Common myeloid progenitor, CD34-positive (primary cell): ENCODE results near the gene ZNF185. TPM values are rescaled to one million over a fixed set of nuclear protein-coding genes. Genes with fewer than 3 reads are reported as not detected.
A peak's percentile ranks its signal among the peaks of the same experiment; 100 is the strongest.

Experiments used
- CTCF ChIA-PET: fragments of 350-600 bp; sonication (Branson Sonifier 250); formaldehyde crosslinking; loops from one replicate; lab custom pipeline; 2021; ENCODE audit warnings: antibody characterized with exemption; lab: Charles Lee
- POLR2A ChIA-PET: fragments of 350-600 bp; sonication (Branson Sonifier 250); formaldehyde crosslinking; loops from one replicate; lab custom pipeline; 2021; ENCODE audit warnings: antibody characterized with exemption; lab: Charles Lee
- DNase-seq, 3 donors: peaks; one replicate each; pipeline versions ENCODE4 v3.0.0 to v3.0.0-alpha.2; 2013
- H3K27ac ChIP-seq, 2 experiments: 1 replicate in 1 of 2; 2 replicates in 1 of 2; pipeline ENCODE4 v1.7.0; 2013; ENCODE audit warnings: inconsistent platforms in 2 of 2, low read length in 2 of 2, mild to moderate bottlenecking in 2 of 2, low read depth in 1 of 2, moderate library complexity in 1 of 2; ENCODE audit not compliant: severe bottlenecking in 2 of 2, insufficient read depth in 1 of 2, poor library complexity in 1 of 2
- H3K27me3 ChIP-seq, 5 experiments: replicated peaks in 2 of 5; 1 replicate in 3 of 5; 2 replicates in 2 of 5; pipeline versions ENCODE4 v1.6.1 to v1.7.0; 2013; ENCODE audit warnings: low read length in 4 of 5, mild to moderate bottlenecking in 2 of 5, moderate library complexity in 2 of 5, inconsistent platforms in 1 of 5; ENCODE audit not compliant: insufficient read depth in 5 of 5, control insufficient read depth in 4 of 5
- H3K36me3 ChIP-seq, 4 experiments: 1 replicate in 2 of 4; 2 replicates in 2 of 4; pipeline versions ENCODE4 v1.6.1 to v1.7.0; 2013; ENCODE audit warnings: low read length in 3 of 4, control low read depth in 1 of 4, mild to moderate bottlenecking in 1 of 4; ENCODE audit not compliant: control insufficient read depth in 4 of 4, insufficient read depth in 4 of 4
- H3K4me1 ChIP-seq, 4 experiments: 1 replicate in 3 of 4; 2 replicates in 1 of 4; pipeline versions ENCODE4 v1.6.1 to v1.7.1; 2013; ENCODE audit warnings: low read length in 3 of 4, mild to moderate bottlenecking in 3 of 4, control low read depth in 1 of 4, inconsistent platforms in 1 of 4, moderate library complexity in 1 of 4; ENCODE audit not compliant: control insufficient read depth in 4 of 4, insufficient read depth in 4 of 4; ENCODE audit errors: control extremely low read depth in 1 of 4
- H3K4me3 ChIP-seq, 7 experiments: 1 replicate in 4 of 7; 2 replicates in 3 of 7; pipeline versions ENCODE4 v1.5.1 to v1.7.0; 2013; ENCODE audit warnings: mild to moderate bottlenecking in 7 of 7, low read length in 6 of 7, moderate library complexity in 6 of 7, inconsistent platforms in 2 of 7, low read depth in 2 of 7, control low read depth in 1 of 7; ENCODE audit not compliant: insufficient read depth in 4 of 7, control insufficient read depth in 1 of 7; ENCODE audit errors: extremely low read depth in 1 of 7
- H3K9me3 ChIP-seq, 5 experiments: 1 replicate in 4 of 5; 2 replicates in 1 of 5; pipeline versions ENCODE4 v1.6.1 to v1.7.1; 2013; ENCODE audit warnings: low read length in 4 of 5, mild to moderate bottlenecking in 2 of 5, inconsistent platforms in 1 of 5, low read depth in 1 of 5, moderate library complexity in 1 of 5; ENCODE audit not compliant: control insufficient read depth in 4 of 5, insufficient read depth in 2 of 5; ENCODE audit errors: control extremely low read depth in 1 of 5
- WGBS: methylation state at CpG from one replicate; pipeline ENCODE4 v1.1.5; 2013; ENCODE audit not compliant: insufficient coverage; 5-methylcytosine and 5-hydroxymethylcytosine counted together
- polyA plus RNA-seq: library from polyadenylated mRNA; unstranded; fragments of 120-200 nt; gene quantifications from one replicate; pipeline ENCODE4 v1.2.1, GENCODE V29; 2013

Gene ZNF185
- 22.3 TPM for polyA plus RNA-seq

DNA sequence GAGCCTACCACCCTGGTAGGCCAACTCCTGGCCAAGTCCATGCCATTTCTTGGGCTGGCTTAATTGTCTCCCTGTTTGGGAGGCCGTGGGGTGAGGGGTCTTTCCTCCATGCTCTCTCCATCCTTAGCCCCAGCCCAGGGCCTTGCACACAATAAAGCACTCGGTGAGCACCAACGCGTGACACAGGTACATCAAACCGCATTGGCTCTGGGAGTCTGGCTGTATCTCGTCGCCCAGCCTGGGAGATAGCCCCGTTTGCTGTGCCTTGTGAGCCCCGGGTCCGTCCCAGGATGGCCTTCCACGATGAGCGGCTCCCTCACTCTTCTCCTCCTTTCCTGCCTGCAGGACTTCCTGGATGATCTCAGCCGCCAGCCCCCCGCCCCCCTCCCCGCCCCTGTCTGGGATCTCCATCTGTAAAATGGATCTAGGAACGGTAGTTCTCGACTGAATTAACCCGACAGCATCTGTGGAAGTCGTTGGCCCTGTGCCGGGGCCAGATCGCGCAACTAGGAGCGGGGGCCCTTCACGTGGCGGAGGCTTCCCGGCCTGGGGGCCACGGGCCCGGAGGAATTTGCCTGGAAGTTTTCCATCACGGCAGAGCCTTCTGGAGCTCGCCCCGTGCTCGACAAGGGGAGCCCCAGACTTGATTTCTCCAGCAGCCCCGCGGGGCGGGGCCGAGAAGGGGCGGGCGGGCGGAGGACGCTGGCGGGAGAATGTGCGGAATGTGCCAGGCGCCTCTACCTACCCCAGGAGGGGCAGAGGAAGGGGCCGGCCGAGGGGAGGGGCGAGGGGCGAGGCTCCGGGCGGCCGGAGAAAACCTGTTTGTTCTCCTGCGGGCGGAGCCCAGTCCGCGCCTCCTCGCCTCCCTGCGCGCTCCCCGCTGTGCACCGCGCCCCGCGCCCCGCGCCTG is at the start of gene ZNF185:
TSS of gene ZNF185 (plus strand) at position 846 of the 910 bp plus-strand sequence. CDS start 16,423 bp downstream, outside the sequence.
- Histone ChIP-seq H3K27me3 (peaks cover 0 to 33% (median 2%) of the 10 kb centered on the region in 5 experiments), H3K4me3 (peak within 1 kb of the TSS in 6 of 7 experiments; percentile 14 to 66 (median 39)), H3K4me1 (peaks cover 0 to 4% (median 2%) of the 10 kb centered on the region in 4 experiments), H3K9me3 (no peaks in the 10 kb centered on the region), H3K36me3 (no peaks in the 10 kb centered on the region), H3K27ac (no peak within 1 kb of the TSS)
- 33% methylated on average over 44 of the region's 64 CpGs for WGBS
- DNase-seq: peak in 1 of 3 donors; percentile 21
- POLR2A ChIA-PET: no interaction called here
- CTCF ChIA-PET: interaction anchor here (1.5 kb wide), 1 partner anchor 18 kb away, joined by 4 read pairs; no protein-coding TSS in a partner anchor

DNA sequence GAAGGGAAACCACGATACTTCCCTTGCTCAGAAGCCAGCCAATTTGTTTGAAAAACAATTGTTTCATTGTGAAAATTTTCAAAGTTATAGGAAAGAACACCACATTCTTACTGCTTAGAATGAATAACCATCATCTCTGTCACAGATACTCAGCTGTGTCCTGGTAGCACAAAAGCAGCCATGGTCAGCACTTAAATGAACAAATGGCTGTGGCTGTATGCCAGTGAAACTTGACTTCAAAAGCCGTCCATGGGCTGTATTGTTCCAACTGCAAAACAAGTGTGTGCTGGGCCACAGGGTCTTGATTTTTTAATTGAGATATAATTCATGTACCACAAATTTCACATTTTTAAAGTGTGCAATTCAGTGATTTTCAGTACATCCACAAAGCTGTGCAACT is 47.4 kb upstream of the ZNF185 start:
- no peak for DNase-seq
- H3K36me3 ChIP-seq: peaks cover 2 to 35% (median 19%) of the 10 kb centered on the region in 4 experiments
- H3K27me3 ChIP-seq: peaks cover 0 to 4% (median 0%) of the 10 kb centered on the region in 5 experiments
- H3K27ac ChIP-seq: no peak overlapping the region
- ChIA-PET POLR2A (no interaction called here), CTCF (no interaction called here)
- peaks cover 0 to 5% (median 3%) of the 10 kb centered on the region in 4 experiments for H3K4me1 ChIP-seq
- H3K4me3 ChIP-seq: no peak overlapping the region
- no peaks in the 10 kb centered on the region for H3K9me3 ChIP-seq
- WGBS: 60% methylated on average over 1 of the region's 2 CpGs

DNA sequence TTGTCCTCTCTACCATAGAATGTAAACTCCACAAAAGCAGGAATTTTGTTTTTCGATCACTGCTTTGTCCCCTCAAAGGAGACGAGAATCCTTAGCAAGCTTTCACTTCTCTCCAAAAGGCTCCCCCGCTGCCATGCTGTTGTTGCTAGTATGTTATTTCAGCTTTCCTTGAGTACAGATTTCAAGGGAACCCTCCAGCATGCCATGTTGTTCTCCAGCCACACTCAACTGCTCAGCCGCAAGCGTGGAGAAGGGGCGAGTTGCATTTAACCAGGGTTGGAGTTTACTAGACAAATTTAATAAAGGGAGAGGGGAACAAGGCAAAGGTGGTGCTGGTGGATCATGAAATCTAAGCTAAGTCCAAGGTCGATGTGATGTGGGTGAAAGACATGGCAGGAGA is 43.9 kb upstream of the ZNF185 start:
- H3K27ac ChIP-seq: no peak overlapping the region
- POLR2A ChIA-PET: no interaction called here
- CTCF ChIA-PET: no interaction called here

DNA sequence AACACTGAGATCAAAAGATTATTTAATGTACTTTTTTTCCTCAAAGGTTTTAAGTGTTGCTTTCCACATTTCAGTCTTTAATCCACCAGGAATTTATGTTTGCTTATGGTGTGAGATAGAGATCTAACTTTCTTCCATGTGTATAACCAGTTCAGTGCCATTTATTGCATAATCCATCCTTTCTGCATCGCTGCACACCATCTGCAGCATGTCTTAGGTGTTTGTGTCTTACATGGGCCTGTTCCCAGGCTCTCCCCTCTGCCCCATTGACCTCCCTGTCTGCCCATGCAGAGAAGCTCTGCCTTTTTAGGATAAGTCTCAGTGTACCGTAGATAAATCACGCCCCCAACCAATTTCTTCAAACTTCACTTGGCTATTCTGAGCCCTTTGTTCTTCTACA is 36.8 kb upstream of the ZNF185 start:
- no peak overlapping the region for H3K4me3 ChIP-seq
- H3K27ac ChIP-seq: no peak overlapping the region
- ChIA-PET CTCF (no interaction called here), POLR2A (no interaction called here)
- peaks cover 3 to 47% (median 24%) of the 10 kb centered on the region in 4 experiments for H3K36me3 ChIP-seq
- DNase-seq: no peak
- H3K4me1 ChIP-seq: no peaks in the 10 kb centered on the region
- 100% methylated on average over 1 of the region's 3 CpGs for WGBS
- H3K27me3 ChIP-seq: peaks cover 0 to 3% (median 0%) of the 10 kb centered on the region in 5 experiments
- no peaks in the 10 kb centered on the region for H3K9me3 ChIP-seq

More for the DNA sequence above, 43.9 kb upstream of the ZNF185 start:
- peaks cover 2 to 42% (median 20%) of the 10 kb centered on the region in 4 experiments for H3K36me3 ChIP-seq
- H3K27me3 ChIP-seq: peaks cover 0 to 4% (median 0%) of the 10 kb centered on the region in 5 experiments
- 100% methylated on average over 1 of the region's 7 CpGs for WGBS
- DNase-seq: no peak
- no peak overlapping the region for H3K4me3 ChIP-seq
- H3K4me1 ChIP-seq: peaks cover 0 to 5% (median 2%) of the 10 kb centered on the region in 4 experiments
- no peaks in the 10 kb centered on the region for H3K9me3 ChIP-seq

DNA sequence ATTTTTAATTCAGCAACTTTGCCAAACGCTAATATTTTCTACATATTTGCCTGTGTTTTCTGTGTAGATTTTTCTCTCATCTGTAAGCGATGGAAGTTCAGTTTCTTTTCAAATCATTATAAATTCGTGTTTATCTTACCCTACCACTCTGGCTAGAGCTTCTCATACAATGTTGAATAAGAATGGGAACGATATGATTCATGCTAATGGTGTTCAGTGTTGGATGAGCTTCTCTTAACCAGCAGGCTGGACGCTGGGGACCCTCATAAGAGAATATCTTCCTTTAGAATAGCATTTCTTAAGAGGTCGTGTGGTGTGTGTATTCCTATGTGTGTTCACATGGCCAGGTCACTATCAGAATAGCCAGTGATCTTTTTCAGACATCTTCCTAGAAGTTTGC is 36.0 kb upstream of the ZNF185 start:
- H3K4me3 ChIP-seq: no peak overlapping the region
- H3K4me1 ChIP-seq: no peaks in the 10 kb centered on the region
- peaks cover 3 to 52% (median 28%) of the 10 kb centered on the region in 4 experiments for H3K36me3 ChIP-seq
- peaks cover 0 to 3% (median 0%) of the 10 kb centered on the region in 5 experiments for H3K27me3 ChIP-seq
- H3K9me3 ChIP-seq: no peaks in the 10 kb centered on the region
- ChIA-PET POLR2A (no interaction called here), CTCF (no interaction called here)
- H3K27ac ChIP-seq: no peak overlapping the region
- no peak for DNase-seq
- 83% methylated on average over 1 of the region's 6 CpGs for WGBS

DNA sequence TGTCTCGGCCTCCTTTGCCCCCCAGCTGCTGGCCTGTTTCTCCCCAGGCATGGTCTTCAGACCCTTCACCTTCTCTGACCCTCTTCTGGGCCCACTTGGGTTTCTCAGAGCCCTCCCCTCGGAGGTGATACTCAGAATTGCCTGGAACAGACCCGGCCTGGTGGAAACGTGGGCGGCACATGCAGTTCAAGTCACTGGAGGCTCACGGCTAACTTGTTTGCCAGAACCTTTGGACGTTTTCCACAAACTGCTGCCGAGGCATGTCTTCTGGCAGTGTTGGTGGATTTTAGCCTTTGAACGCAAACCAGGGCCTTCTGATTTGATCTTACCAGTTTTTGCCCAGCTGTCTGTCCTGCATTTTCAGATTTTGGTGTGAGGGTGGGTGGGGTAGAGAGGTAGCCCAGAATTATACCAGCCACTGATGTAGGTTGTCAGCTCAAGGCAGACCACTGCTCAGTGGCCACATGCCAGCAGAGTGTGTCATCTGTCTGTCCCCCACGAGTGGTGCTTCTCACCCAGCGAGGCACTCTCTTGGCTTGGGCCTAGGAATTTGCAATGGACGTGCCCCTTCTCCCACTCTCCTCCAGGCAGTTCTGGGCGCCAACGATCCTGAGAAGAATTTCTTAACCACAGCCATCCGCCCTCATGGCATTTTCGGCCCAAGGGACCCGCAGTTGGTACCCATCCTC is 32.5 kb upstream of the ZNF185 start:
- peaks cover 2 to 62% (median 34%) of the 10 kb centered on the region in 4 experiments for H3K36me3 ChIP-seq
- ChIA-PET POLR2A (no interaction called here), CTCF (no interaction called here)
- no peaks in the 10 kb centered on the region for H3K4me1 ChIP-seq
- WGBS: 89% methylated on average over 16 of the region's 17 CpGs
- H3K4me3 ChIP-seq: no peak overlapping the region
- no peaks in the 10 kb centered on the region for H3K9me3 ChIP-seq
- DNase-seq: no peak
- H3K27ac ChIP-seq: no peak overlapping the region
- H3K27me3 ChIP-seq: peaks cover 0 to 3% (median 0%) of the 10 kb centered on the region in 5 experiments
